PC-3 (cell line): ENCODE measurements around the gene SEC62. TPM values are rescaled to one million over a fixed set of nuclear protein-coding genes. Genes with fewer than 3 reads are reported as not detected.

Experiments
- ATAC-seq: fragments of 200-7000 bp; cut with Tn5 transposase; 2 replicates; pipeline ENCODE4 v1.9.1; 2020; ENCODE audit warnings: mild to moderate bottlenecking, moderate library complexity
- BruUV-seq: library from RNA; stranded (reverse); fragments of 400-500 nt; replicated peaks from 2 replicates; lab custom pipeline; 2021; lab: Mats Ljungman, UMichigan
- CTCF ChIA-PET: fragments of 300-600 bp; sonication (Branson Sonifier 250); formaldehyde crosslinking; loops from one replicate; lab custom pipeline; 2022; ENCODE audit warnings: antibody characterized with exemption; lab: Charles Lee
- POLR2A ChIA-PET: fragments of 300-600 bp; sonication (Branson Sonifier 250); formaldehyde crosslinking; loops from one replicate; lab custom pipeline; 2022; ENCODE audit warnings: antibody characterized with exemption; ENCODE audit not compliant: unreplicated experiment; lab: Charles Lee
- DNase-seq: peaks from one replicate; pipeline ENCODE4 v3.0.0-alpha.2; 2015
- H2AFZ ChIP-seq: fragments of 300-600 bp; sonication (generic); 2 replicates; pipeline ENCODE4 v1.6.0; 2016; ENCODE audit warnings: antibody characterized with exemption, low read length
- H3F3A ChIP-seq: fragments of 300-600 bp; sonication (generic); one replicate; pipeline ENCODE4 v1.6.0; 2017; ENCODE audit warnings: antibody characterized with exemption, low read length, control low read depth, mild to moderate bottlenecking; ENCODE audit not compliant: unreplicated experiment
- H3K27ac ChIP-seq: fragments of 300-600 bp; sonication (generic); 2 replicates; pipeline ENCODE4 v1.5.1; 2016; ENCODE audit warnings: mild to moderate bottlenecking, low read length
- H3K27me3 ChIP-seq: fragments of 300-600 bp; sonication (generic); 2 replicates; pipeline ENCODE4 v1.6.1; 2016; ENCODE audit warnings: low read length, mixed read lengths
- H3K36me3 ChIP-seq: fragments of 300-600 bp; sonication (generic); 2 replicates; pipeline ENCODE4 v1.6.1; 2016; ENCODE audit warnings: low read depth, mixed run types, low read length, mixed read lengths
- H3K4me1 ChIP-seq: fragments of 300-600 bp; sonication (generic); 2 replicates; pipeline ENCODE4 v1.5.1; 2016; ENCODE audit warnings: low read length; ENCODE audit not compliant: insufficient read depth
- H3K4me2 ChIP-seq: fragments of 300-600 bp; sonication (generic); 2 replicates; pipeline ENCODE4 v1.6.0; 2016; ENCODE audit warnings: low read length
- H3K4me3 ChIP-seq: fragments of 300-600 bp; sonication (generic); 2 replicates; pipeline ENCODE4 v1.5.1; 2016; ENCODE audit warnings: mild to moderate bottlenecking, low read length, mixed read lengths
- H3K79me2 ChIP-seq: fragments of 300-600 bp; sonication (generic); 2 replicates; pipeline ENCODE4 v1.6.1; 2017; ENCODE audit warnings: low read length, mixed read lengths
- H3K9ac ChIP-seq: fragments of 300-600 bp; sonication (generic); 2 replicates; pipeline ENCODE4 v1.6.0; 2016; ENCODE audit warnings: mild to moderate bottlenecking, low read length
- H3K9me2 ChIP-seq: fragments of 300-600 bp; sonication (generic); replicated peaks from 2 replicates; pipeline ENCODE4 v1.6.1; 2016; ENCODE audit warnings: mixed run types, low read length, mixed read lengths
- H3K9me3 ChIP-seq: fragments of 300-600 bp; sonication (generic); 2 replicates; pipeline ENCODE4 v1.6.1; 2016; ENCODE audit warnings: low read length, mixed read lengths
- H4K20me1 ChIP-seq: fragments of 300-600 bp; sonication (generic); 2 replicates; pipeline ENCODE4 v1.6.1; 2016; ENCODE audit warnings: low read length, mixed read lengths
- CTCF ChIP-seq: fragments of 300-600 bp; sonication (generic); conservative IDR thresholded peaks from 2 replicates; pipeline ENCODE4 v1.5.1; 2017; ENCODE audit warnings: antibody characterized with exemption, low read depth, mild to moderate bottlenecking, low read length
- EZH2 ChIP-seq: fragments of 300-600 bp; sonication (generic); IDR thresholded peaks from one replicate; pipeline ENCODE4 v1.6.1; 2017; ENCODE audit warnings: antibody characterized with exemption, mild to moderate bottlenecking, low read length; ENCODE audit not compliant: unreplicated experiment
- EZH2phosphoT487 ChIP-seq: fragments of 300-600 bp; sonication (generic); IDR thresholded peaks from 2 replicates; pipeline ENCODE4 v1.6.1; 2018; ENCODE audit warnings: mild to moderate bottlenecking, antibody characterized with exemption, low read length, borderline replicate concordance
- intact Hi-C: fragments of 100-400 bp; cut with micrococcal nuclease; formaldehyde crosslinking; loops from 2 replicates; pipeline ENCODE4 v1.9.0; 2023
- total RNA-seq: library from RNA; depleted of rRNA; stranded (reverse); fragments of >200 nt; gene quantifications from 2 replicates; pipeline ENCODE4 v1.2.3, GENCODE V29; 2014

The SEC62 gene
- total RNA-seq, 1 experiment from 2014 or later, result 31.8 TPM

- no peaks in the 10 kb centered on the region for H4K20me1 ChIP-seq
- no peak for ATAC-seq
- peak overlapping the region; percentile 55 for H2AFZ ChIP-seq
- intact Hi-C loops, result no loop called here
- peak overlapping the region; percentile 77 for H3K4me3 ChIP-seq
- H3K27ac ChIP-seq, result no peak overlapping the region
- TF ChIP-seq EZH2, result no peak
- TF ChIP-seq CTCF, result no peak
- no peak for TF ChIP-seq EZH2phosphoT487
- no peaks in the 10 kb centered on the region for H3K79me2 ChIP-seq
- CTCF ChIA-PET, result interaction anchor here (0.9 kb wide), 1 partner anchor 14 kb away, joined by 7 read pairs; no protein-coding TSS in a partner anchor
- H3K4me2 ChIP-seq, result peak overlapping the region; percentile 92
- DNase-seq, result no peak
- no peaks in the 10 kb centered on the region for H3K36me3 ChIP-seq
- peaks cover 9% of the 10 kb centered on the region; the same call in 1 of the 2 replicates for H3K4me1 ChIP-seq
- H3K9ac ChIP-seq, result no peak overlapping the region
- no peaks in the 10 kb centered on the region for H3F3A ChIP-seq
- POLR2A ChIA-PET, result no interaction called here
- H3K9me2 ChIP-seq, result no peaks in the 10 kb centered on the region
- no TSS peak for BruUV-seq
- H3K27me3 ChIP-seq, result peaks cover 10% of the 10 kb centered on the region
- no peaks in the 10 kb centered on the region for H3K9me3 ChIP-seq
These were observed 73.8 kb downstream of the SEC62 start for GRCh38 chr3:170040418-170040817.

GRCh38 chr3:170043506-170043905, 76.9 kb downstream of the SEC62 start:
- H3K79me2 ChIP-seq, result no peaks in the 10 kb centered on the region
- no peaks in the 10 kb centered on the region for H3F3A ChIP-seq
- no peaks in the 10 kb centered on the region for H3K9me3 ChIP-seq
- no peak overlapping the region for H2AFZ ChIP-seq
- no peak overlapping the region for H3K4me2 ChIP-seq
- H3K9me2 ChIP-seq, result no peaks in the 10 kb centered on the region
- H4K20me1 ChIP-seq, result no peaks in the 10 kb centered on the region
- ChIA-PET POLR2A (no interaction called here), CTCF (no interaction called here)
- H3K27ac ChIP-seq, result no peak overlapping the region
- H3K4me1 ChIP-seq, result peaks cover 27% of the 10 kb centered on the region
- no peak overlapping the region for H3K4me3 ChIP-seq
- H3K9ac ChIP-seq, result no peak overlapping the region
- ATAC-seq (no peak), DNase-seq (no peak)
- intact Hi-C loops, result no loop called here
- no peak for TF ChIP-seq EZH2
- TF ChIP-seq EZH2phosphoT487, result no peak
- no peak for TF ChIP-seq CTCF
- peaks cover 10% of the 10 kb centered on the region for H3K27me3 ChIP-seq
- no peaks in the 10 kb centered on the region for H3K36me3 ChIP-seq
- no TSS peak for BruUV-seq

- Histone ChIP-seq H3K4me2 (no peak overlapping the region), H2AFZ (no peak overlapping the region), H3K9me2 (no peaks in the 10 kb centered on the region), H3K27me3 (peaks cover 10% of the 10 kb centered on the region), H3K4me3 (no peak overlapping the region), H3F3A (no peaks in the 10 kb centered on the region), H3K79me2 (no peaks in the 10 kb centered on the region), H4K20me1 (no peaks in the 10 kb centered on the region), H3K9ac (no peak overlapping the region), H3K9me3 (no peaks in the 10 kb centered on the region), H3K36me3 (no peaks in the 10 kb centered on the region), H3K27ac (no peak overlapping the region), H3K4me1 (peaks cover 34% of the 10 kb centered on the region)
- no peak for ATAC-seq
- ChIA-PET CTCF (no interaction called here), POLR2A (no interaction called here)
- DNase-seq, result no peak
- no TSS peak for BruUV-seq
- no peak for TF ChIP-seq EZH2
- TF ChIP-seq CTCF, result no peak
- TF ChIP-seq EZH2phosphoT487, result no peak
- intact Hi-C loops, result no loop called here
These were observed 77.7 kb downstream of the SEC62 start for GRCh38 chr3:170044271-170044670.
